Measurements from ENCODE around the gene RNF187. TPM values are rescaled to one million over a fixed set of nuclear protein-coding genes. Genes with fewer than 3 reads are reported as not detected.

RNF187 gene
- total RNA-seq, 4 donors from 2014 or later, result 55.6 to 99.6 (median 57.7) TPM

DNA sequence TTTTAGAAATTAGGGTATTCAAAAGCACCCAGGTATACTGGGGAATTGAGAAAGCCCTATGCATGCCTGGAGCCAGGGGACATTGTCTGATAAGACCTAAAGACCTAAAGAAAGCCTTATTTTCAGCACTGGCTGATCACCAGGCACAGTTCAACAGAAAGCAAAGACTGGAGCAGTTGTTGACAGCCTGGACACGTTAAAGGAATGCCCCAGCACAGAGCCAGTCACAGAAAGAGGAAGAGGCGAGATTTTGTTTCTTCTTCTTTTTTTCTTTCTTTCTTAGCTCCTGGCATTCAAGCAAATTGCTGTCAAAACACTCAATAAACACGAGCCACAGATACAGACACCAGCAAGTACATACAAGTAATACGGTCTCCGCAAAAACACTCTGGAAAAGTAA lies 40.4 kb downstream of the RNF187 start:
- peaks cover 27% of the 10 kb centered on the region for H3K27me3 ChIP-seq
- no peak overlapping the region for H3K27ac ChIP-seq
- no peak for TF ChIP-seq POLR2A (IDR thresholded peaks at IDR 0.05)
- TF ChIP-seq, protein P1, sequence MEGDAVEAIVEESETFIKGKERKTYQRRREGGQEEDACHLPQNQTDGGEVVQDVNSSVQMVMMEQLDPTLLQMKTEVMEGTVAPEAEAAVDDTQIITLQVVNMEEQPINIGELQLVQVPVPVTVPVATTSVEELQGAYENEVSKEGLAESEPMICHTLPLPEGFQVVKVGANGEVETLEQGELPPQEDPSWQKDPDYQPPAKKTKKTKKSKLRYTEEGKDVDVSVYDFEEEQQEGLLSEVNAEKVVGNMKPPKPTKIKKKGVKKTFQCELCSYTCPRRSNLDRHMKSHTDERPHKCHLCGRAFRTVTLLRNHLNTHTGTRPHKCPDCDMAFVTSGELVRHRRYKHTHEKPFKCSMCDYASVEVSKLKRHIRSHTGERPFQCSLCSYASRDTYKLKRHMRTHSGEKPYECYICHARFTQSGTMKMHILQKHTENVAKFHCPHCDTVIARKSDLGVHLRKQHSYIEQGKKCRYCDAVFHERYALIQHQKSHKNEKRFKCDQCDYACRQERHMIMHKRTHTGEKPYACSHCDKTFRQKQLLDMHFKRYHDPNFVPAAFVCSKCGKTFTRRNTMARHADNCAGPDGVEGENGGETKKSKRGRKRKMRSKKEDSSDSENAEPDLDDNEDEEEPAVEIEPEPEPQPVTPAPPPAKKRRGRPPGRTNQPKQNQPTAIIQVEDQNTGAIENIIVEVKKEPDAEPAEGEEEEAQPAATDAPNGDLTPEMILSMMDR (IDR thresholded peaks at IDR 0.05), result no peak
- no peak for TF ChIP-seq POLR2AphosphoS5 (IDR thresholded peaks at IDR 0.05)
- no peaks in the 10 kb centered on the region for H3K36me3 ChIP-seq
- peak in 1 of 2 donors; percentile 8 for DNase-seq (ENCODE audit: low spot score in 2 of 2)
- 24% methylated on average over 5 of the region's 5 CpGs for WGBS
- H3K4me1 ChIP-seq, result peaks cover 4% of the 10 kb centered on the region
- H3K9me3 ChIP-seq, result no peaks in the 10 kb centered on the region
- H3K4me3 ChIP-seq, result no peak overlapping the region

GRCh38 chr1:228528612-228529011 lies 41.4 kb downstream of the RNF187 start:
- Histone ChIP-seq H3K4me3 (no peak overlapping the region), H3K4me1 (peaks cover 4% of the 10 kb centered on the region), H3K27me3 (peaks cover 33% of the 10 kb centered on the region), H3K27ac (no peak overlapping the region), H3K9me3 (no peaks in the 10 kb centered on the region), H3K36me3 (no peaks in the 10 kb centered on the region)
- WGBS, result 56% methylated on average over 2 of the region's 2 CpGs
- peak in 1 of 2 donors; percentile 14 for DNase-seq (ENCODE audit: low spot score in 2 of 2)
- TF ChIP-seq POLR2A (IDR thresholded peaks at IDR 0.05) (no peak), POLR2AphosphoS5 (IDR thresholded peaks at IDR 0.05) (no peak), EP300 (IDR thresholded peaks at IDR 0.05) (no peak)
- TF ChIP-seq, protein P1 (IDR thresholded peaks at IDR 0.05), result no peak

DNA sequence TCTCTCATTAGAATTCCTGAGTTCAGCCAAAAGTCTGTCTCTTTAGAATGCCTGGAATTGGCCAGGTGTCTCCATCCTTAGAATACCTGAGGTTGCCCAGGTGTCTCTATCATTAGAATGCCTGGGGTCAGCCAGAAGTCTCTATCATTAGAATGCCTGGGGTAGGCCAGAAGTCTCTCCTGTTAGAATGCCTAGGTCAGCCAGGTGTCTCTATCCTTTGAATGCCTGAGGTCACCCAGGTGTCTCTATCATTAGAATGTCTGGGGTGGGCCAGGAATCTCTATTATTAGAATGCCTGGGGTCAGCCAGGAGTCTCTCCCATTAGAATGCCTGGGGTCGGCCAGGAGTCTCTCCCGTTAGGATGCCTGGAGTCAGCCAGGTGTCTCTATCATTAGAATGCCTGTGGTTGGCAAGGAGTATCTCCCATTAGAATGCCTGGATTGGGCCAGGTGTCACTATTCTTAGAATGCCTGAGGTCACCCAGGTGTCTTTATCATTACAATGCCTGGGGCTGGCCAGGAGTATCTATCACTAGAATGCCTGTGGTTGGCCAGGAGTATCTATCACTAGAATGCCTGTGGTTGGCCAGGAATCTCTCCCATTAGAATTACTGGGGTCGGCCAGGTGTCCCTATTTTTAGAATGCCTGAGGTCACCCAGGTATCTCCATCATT lies 43.0 kb downstream of the RNF187 start:
- 75% methylated on average over 1 of the region's 3 CpGs for WGBS
- Histone ChIP-seq H3K4me3 (no peak overlapping the region), H3K4me1 (peaks cover 4% of the 10 kb centered on the region), H3K9me3 (no peaks in the 10 kb centered on the region), H3K27me3 (peaks cover 33% of the 10 kb centered on the region), H3K27ac (no peak overlapping the region), H3K36me3 (no peaks in the 10 kb centered on the region)
- peak; percentile 16 to 26 for DNase-seq (ENCODE audit: low spot score in 2 of 2)
- TF ChIP-seq POLR2A (IDR thresholded peaks at IDR 0.05), result no peak
- TF ChIP-seq EP300 (IDR thresholded peaks at IDR 0.05), result no peak
- TF ChIP-seq POLR2AphosphoS5 (IDR thresholded peaks at IDR 0.05), result no peak
- TF ChIP-seq, protein P1 (IDR thresholded peaks at IDR 0.05), result no peak

DNA sequence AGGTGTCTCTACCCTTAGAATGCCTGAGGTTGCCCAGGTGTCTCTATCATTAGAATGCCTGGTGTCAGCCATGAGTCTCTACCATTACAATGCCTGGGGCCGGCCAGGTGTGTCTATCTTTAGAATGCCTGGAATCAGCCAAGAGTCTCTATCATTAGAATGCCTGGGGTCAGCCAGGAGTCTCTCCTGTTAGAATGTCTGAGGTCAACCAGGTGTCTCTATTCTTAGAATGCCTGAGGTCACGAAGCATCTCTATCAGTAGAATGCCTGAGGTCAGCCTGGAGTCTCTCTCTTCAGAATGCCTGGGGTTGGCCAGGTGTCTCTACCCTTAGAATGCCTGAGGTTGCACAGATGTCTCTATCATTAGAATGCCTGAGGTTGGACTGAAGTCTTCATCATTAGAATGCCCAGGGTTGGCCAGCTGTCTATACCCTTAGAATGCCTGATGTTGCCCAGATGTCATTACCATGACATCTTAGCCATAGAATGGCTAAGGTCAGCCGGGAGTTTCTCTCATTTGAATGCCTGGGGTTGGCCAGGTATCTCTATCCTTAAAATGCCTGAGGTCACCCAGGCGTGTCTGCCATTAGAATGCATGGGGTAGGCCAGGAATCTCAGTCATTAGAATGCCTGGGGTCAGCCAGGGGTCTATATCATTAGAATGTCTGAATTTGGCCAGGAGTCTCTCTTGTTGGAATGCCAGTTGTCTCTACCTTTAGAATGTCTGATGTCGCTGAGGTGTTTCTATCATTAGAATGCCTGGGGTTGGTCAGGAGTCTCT lies 44.0 kb downstream of the RNF187 start:
- Histone ChIP-seq H3K4me1 (peaks cover 4% of the 10 kb centered on the region), H3K36me3 (no peaks in the 10 kb centered on the region), H3K27ac (no peak overlapping the region), H3K9me3 (no peaks in the 10 kb centered on the region), H3K27me3 (peaks cover 29% of the 10 kb centered on the region), H3K4me3 (no peak overlapping the region)
- WGBS, result 52% methylated on average over 5 of the region's 5 CpGs
- TF ChIP-seq EP300 (IDR thresholded peaks at IDR 0.05), result no peak
- TF ChIP-seq POLR2A (IDR thresholded peaks at IDR 0.05), result no peak
- no peak for TF ChIP-seq POLR2AphosphoS5 (IDR thresholded peaks at IDR 0.05)
- TF ChIP-seq, protein P1 (IDR thresholded peaks at IDR 0.05), result no peak
- peak; percentile 29 to 30 for DNase-seq (ENCODE audit: low spot score in 2 of 2)

DNA sequence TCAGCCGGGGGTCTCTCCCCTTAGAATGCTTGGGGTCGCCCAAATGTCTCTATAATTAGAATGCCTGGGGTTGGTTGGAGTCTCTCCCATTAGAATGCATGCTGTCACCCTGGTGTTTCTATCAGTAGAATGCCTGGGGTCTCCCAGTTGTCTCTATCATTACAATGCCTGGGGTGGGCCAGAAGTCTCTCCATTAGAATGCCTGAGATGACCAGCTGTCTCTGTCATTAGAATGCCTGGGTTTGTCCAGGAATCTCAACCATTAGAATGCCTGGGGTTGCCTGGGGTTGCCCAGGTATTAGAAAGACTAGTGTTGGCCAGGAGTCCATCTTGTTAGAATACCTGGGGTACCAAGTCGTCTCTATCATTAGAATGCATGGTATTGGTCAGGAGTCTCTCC lies 51.6 kb downstream of the RNF187 start:
- Histone ChIP-seq H3K36me3 (no peaks in the 10 kb centered on the region), H3K27ac (no peak overlapping the region), H3K4me1 (no peaks in the 10 kb centered on the region), H3K27me3 (peaks cover 6% of the 10 kb centered on the region), H3K9me3 (no peaks in the 10 kb centered on the region), H3K4me3 (no peak overlapping the region)
- no peak for TF ChIP-seq POLR2AphosphoS5 (IDR thresholded peaks at IDR 0.05)
- TF ChIP-seq, protein P1 (IDR thresholded peaks at IDR 0.05), result no peak
- TF ChIP-seq EP300 (IDR thresholded peaks at IDR 0.05), result no peak
- TF ChIP-seq POLR2A (IDR thresholded peaks at IDR 0.05), result no peak
- peak in 1 of 2 donors; percentile 15 for DNase-seq (ENCODE audit: low spot score in 2 of 2)
- WGBS, result 75% methylated on average over 2 of the region's 3 CpGs
